Type B pancreatic cell (in vitro differentiated cells): ENCODE measurements around the gene TMEM169. TPM values are rescaled to one million over a fixed set of nuclear protein-coding genes. Genes with fewer than 3 reads are reported as not detected.

ENCODE experiments used
- DNase-seq: peaks from one replicate; pipeline ENCODE4 v3.0.0; 2021; ENCODE audit warnings: mixed read lengths; ENCODE audit not compliant: unreplicated experiment; ENCODE audit errors: extremely low spot score
- H3K27ac Mint-ChIP-seq: 2 replicates; pipeline ENCODE4 v1.8.0; 2021; ENCODE audit warnings: mild to moderate bottlenecking, mixed read lengths
- H3K27me3 Mint-ChIP-seq: 2 replicates; pipeline ENCODE4 v1.8.0; 2021; ENCODE audit warnings: mixed read lengths
- H3K36me3 Mint-ChIP-seq: 2 replicates; pipeline ENCODE4 v1.8.0; 2021; ENCODE audit warnings: mixed read lengths
- H3K4me1 Mint-ChIP-seq: one replicate; pipeline ENCODE4 v1.8.0; 2021; ENCODE audit warnings: mixed read lengths; ENCODE audit not compliant: unreplicated experiment
- H3K4me3 Mint-ChIP-seq: 2 replicates; pipeline ENCODE4 v1.8.0; 2021; ENCODE audit warnings: mild to moderate bottlenecking, mixed read lengths
- H3K9me3 Mint-ChIP-seq: 2 replicates; pipeline ENCODE4 v1.8.0; 2021; ENCODE audit warnings: mixed read lengths
- total RNA-seq: library from RNA; stranded (reverse); gene quantifications from 2 replicates; pipeline ENCODE4 v1.2.1, GENCODE V29; 2021; ENCODE audit warnings: low replicate concordance
- TF ChIP-seq, protein P1 (sequence below): fragments of 200-600 bp; sonication (generic); conservative IDR thresholded peaks from 2 replicates; pipeline ENCODE4 v1.5.0; 2021; ENCODE audit warnings: antibody characterized with exemption, mild to moderate bottlenecking

The TMEM169 gene
- total RNA-seq, 1 donor from 2014 or later: 5.1 TPM

DNA sequence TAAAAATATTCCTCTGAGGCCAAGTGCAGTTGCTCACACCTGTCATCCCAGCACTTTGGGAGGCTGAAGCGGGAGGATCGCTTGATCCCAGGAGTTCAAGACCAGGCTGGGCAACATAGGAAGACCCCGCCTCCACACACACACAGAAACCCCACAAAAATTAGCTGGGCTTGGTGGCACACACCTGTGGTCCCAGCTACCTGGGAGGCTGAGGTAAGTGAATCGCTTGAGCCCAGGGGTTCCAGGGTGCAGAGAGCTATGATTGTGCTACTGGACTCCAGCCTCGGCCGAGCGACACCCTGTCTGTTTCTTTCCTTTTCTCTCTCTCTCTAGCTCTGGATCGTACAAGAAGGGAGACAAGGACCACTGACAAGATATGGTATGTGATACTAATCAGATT, 25.6 kb downstream of the TMEM169 start:
- Mint-ChIP-seq H3K27ac (peak overlapping the region; percentile 99), H3K27me3 (no peaks in the 10 kb centered on the region)

DNA sequence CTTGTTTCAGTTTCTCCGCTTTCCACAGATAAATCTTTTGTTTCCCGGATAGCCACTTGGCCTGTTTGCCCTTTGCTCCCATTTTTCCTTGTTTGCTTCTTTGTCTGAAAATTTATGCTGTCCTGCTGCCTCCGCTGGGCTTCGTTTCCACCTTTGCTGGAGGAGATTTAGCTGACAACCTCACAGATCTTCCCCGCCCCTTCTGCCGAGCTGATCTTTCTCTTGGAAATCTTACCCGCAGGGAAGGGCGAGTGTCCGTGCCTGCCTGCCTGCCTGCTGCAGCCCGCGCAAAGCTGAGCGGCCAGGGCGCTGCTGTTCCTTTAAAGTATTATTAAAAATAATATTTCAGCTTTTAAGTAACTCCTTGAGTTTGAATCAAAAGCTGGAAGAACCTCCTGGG, 26.0 kb downstream of the TMEM169 start:
- H3K27ac Mint-ChIP-seq: peak overlapping the region; percentile 99
- TF ChIP-seq, protein P1, sequence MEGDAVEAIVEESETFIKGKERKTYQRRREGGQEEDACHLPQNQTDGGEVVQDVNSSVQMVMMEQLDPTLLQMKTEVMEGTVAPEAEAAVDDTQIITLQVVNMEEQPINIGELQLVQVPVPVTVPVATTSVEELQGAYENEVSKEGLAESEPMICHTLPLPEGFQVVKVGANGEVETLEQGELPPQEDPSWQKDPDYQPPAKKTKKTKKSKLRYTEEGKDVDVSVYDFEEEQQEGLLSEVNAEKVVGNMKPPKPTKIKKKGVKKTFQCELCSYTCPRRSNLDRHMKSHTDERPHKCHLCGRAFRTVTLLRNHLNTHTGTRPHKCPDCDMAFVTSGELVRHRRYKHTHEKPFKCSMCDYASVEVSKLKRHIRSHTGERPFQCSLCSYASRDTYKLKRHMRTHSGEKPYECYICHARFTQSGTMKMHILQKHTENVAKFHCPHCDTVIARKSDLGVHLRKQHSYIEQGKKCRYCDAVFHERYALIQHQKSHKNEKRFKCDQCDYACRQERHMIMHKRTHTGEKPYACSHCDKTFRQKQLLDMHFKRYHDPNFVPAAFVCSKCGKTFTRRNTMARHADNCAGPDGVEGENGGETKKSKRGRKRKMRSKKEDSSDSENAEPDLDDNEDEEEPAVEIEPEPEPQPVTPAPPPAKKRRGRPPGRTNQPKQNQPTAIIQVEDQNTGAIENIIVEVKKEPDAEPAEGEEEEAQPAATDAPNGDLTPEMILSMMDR: no peak

More for the DNA sequence above, 25.6 kb downstream of the TMEM169 start:
- peak overlapping the region; percentile 100 for H3K4me3 Mint-ChIP-seq
- peaks cover 37% of the 10 kb centered on the region for H3K4me1 Mint-ChIP-seq
- DNase-seq: no peak
- peaks cover 13% of the 10 kb centered on the region for H3K36me3 Mint-ChIP-seq
- no peaks in the 10 kb centered on the region for H3K9me3 Mint-ChIP-seq
- TF ChIP-seq, protein P1: no peak

DNA sequence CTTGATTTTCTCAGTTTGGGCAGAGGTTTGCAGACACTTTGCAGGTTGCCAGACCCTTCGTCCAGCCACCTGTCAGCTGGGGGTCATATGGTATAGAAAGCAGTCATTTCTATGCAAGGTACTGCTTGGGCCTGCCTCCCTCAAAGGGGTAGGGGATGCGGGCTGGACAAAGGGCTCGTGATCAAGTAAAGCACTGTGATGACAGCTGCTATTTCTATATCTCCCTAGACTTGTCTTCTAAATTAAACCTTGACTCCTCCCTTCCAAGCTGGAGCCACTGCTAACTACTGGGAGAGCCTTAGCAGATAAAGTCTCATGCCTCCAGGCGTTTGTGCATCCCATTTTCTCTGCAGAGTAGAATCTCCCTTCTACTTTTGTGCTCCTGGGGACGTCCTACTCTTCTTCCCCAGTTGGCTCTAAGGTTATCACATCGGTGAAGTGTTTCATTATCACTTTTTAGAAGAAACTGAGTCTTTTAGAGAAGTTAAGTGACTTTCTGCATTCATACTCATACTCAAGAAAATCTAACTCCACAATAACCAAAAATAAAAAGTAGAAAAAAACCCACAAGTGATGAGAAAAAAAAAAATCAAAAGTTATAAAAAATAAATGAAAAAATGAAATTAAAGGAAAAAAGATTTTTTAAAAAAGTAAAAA, 26.7 kb downstream of the TMEM169 start:
- no peaks in the 10 kb centered on the region for H3K27me3 Mint-ChIP-seq
- no peaks in the 10 kb centered on the region for H3K9me3 Mint-ChIP-seq
- peak overlapping the region; percentile 99 for H3K27ac Mint-ChIP-seq
- TF ChIP-seq, protein P1: no peak
- peaks cover 45% of the 10 kb centered on the region for H3K4me1 Mint-ChIP-seq
- peaks cover 24% of the 10 kb centered on the region for H3K36me3 Mint-ChIP-seq
- peak overlapping the region; percentile 100 for H3K4me3 Mint-ChIP-seq
- no peak for DNase-seq

More for the DNA sequence above, 26.0 kb downstream of the TMEM169 start:
- Mint-ChIP-seq H3K4me1 (peaks cover 39% of the 10 kb centered on the region), H3K9me3 (no peaks in the 10 kb centered on the region), H3K4me3 (peak overlapping the region; percentile 100), H3K27me3 (no peaks in the 10 kb centered on the region), H3K36me3 (peaks cover 17% of the 10 kb centered on the region)
- DNase-seq: no peak

DNA sequence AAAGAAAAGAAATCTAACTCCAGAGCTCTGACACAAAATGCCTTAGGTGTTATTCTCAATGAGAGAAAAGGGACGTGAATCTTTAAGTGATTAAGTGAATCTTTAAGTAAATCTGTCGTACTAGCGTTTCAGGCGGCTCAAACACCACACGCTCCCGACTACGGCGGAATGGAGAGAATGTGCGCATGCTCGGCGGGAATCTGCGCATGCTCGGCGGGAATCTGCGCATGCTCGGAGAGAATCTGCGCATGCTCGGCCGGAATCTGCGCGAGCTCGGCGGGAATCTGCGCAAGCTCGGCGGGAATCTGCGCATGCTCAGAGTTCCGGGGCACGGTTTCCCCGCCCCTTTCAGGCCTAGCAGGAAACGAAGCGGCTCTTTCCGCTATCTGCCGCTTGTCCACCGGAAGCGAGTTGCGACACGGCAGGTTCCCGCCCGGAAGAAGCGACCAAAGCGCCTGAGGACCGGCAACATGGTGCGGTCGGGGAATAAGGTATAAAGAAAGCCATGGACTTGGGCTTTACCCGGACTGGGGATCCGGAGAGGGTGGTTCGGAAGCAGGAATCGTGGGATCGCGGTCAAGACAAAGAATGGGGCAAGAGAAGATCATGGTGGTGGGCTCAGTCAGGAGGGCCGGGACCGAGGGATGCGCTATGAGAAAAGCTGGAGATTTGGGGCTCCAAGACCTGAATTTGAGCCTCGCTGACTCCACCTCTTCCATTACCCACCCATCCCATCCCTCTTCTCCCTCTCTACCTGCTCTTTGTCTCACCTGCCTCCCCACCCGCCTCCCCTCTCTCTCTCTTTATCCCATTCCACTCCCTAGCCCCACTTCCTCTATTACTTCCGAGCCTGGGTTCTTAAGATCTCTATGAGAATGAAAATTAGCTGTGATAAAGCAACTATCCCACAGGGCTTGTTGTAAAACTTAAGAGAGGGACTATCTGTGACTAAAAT, 27.5 kb downstream of the TMEM169 start, which contains the start of gene XRCC5:
Gene XRCC5, plus strand, starts transcription at position 382 of the 955 bp plus-strand sequence. Its CDS starts 89 bp downstream, at position 471.
- H3K4me3 Mint-ChIP-seq: peak within 1 kb of the TSS; percentile 100
- H3K4me1 Mint-ChIP-seq: peaks cover 53% of the 10 kb centered on the region
- no peaks in the 10 kb centered on the region for H3K27me3 Mint-ChIP-seq
- H3K27ac Mint-ChIP-seq: peak within 1 kb of the TSS; percentile 99
- peaks cover 28% of the 10 kb centered on the region for H3K36me3 Mint-ChIP-seq
- DNase-seq: peak; percentile 99
- H3K9me3 Mint-ChIP-seq: no peaks in the 10 kb centered on the region
- TF ChIP-seq, protein P1: no peak

DNA sequence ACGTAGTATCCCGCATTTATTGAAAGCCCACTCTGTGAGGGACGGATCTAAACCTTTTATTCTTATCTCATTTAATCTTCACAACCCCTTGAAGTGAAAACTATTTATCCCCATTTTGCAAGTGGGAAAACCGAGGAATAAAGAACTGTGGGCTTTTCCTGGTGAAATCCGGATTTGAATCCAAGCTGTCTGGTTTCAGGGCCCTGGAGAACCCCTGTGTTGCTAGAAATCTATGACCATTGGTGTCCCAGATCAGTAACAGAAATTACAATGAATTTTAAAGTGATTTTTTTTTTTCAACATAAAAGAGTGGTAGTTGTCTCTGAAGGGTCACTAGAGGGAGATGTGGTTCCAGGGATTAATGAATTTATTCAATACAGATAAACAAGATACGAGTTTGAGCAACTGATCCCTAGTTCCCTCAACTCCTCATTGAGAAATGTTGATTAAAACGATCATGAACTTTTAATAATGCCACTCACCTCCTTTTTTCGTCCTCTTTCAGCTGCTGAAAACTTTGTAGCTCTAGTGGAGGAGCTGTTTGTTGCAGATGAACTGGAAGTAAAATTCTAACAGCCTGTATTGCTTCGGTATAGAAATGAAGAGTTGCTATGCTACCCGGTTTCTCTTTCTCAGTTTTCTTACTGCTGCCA, 28.4 kb downstream of the TMEM169 start:
- H3K9me3 Mint-ChIP-seq: no peaks in the 10 kb centered on the region
- H3K27ac Mint-ChIP-seq: peak overlapping the region; percentile 99
- DNase-seq: no peak
- peak overlapping the region; percentile 100 for H3K4me3 Mint-ChIP-seq
- peaks cover 62% of the 10 kb centered on the region for H3K4me1 Mint-ChIP-seq
- H3K27me3 Mint-ChIP-seq: no peaks in the 10 kb centered on the region
- TF ChIP-seq, protein P1: peak; percentile 77
- peaks cover 31% of the 10 kb centered on the region for H3K36me3 Mint-ChIP-seq
